BE2C (cell line): ENCODE measurements around the gene SMIM23.

Experiments used
- DNase-seq: peaks from one replicate; pipeline ENCODE4 v3.0.0-alpha.2; 2020
- H3K27me3 ChIP-seq: fragments of 250-450 bp; sonication (Bioruptor Pico); 2 replicates; pipeline ENCODE4 v1.5.1; 2020; ENCODE audit warnings: mild to moderate bottlenecking
- H3K36me3 ChIP-seq: fragments of 250-450 bp; sonication (Bioruptor Pico); 2 replicates; pipeline ENCODE4 v1.5.1; 2020; ENCODE audit warnings: mild to moderate bottlenecking
- H3K4me1 ChIP-seq: fragments of 250-450 bp; sonication (Bioruptor Pico); 2 replicates; pipeline ENCODE4 v1.5.1; 2020
- H3K4me3 ChIP-seq: 2 replicates; pipeline ENCODE4 v1.5.1; 2011; ENCODE audit warnings: low read depth, low read length
- H3K9me3 ChIP-seq: fragments of 250-450 bp; sonication (Bioruptor Pico); 2 replicates; pipeline ENCODE4 v1.5.1; 2020
- CTCF ChIP-seq: IDR thresholded peaks from 2 replicates; pipeline ENCODE4 v1.5.1; 2012; ENCODE audit warnings: mild to moderate bottlenecking, low read depth, low read length

The SMIM23 gene

GRCh38 chr5:171744264-171744663 is 41.4 kb upstream of the SMIM23 start:
- DNase-seq = no peak
- H3K36me3 ChIP-seq = no peaks in the 10 kb centered on the region
- no peaks in the 10 kb centered on the region; the same call in none of the 2 replicates for H3K27me3 ChIP-seq
- no peaks in the 10 kb centered on the region for H3K9me3 ChIP-seq
- no peak overlapping the region for H3K4me3 ChIP-seq
- no peak for TF ChIP-seq CTCF
- H3K4me1 ChIP-seq = no peaks in the 10 kb centered on the region

GRCh38 chr5:171744882-171745281 is 40.7 kb upstream of the SMIM23 start:
- DNase-seq = no peak
- TF ChIP-seq CTCF = no peak
- Histone ChIP-seq H3K9me3 (no peaks in the 10 kb centered on the region), H3K4me1 (no peaks in the 10 kb centered on the region), H3K4me3 (no peak overlapping the region), H3K27me3 (no peaks in the 10 kb centered on the region; the same call in none of the 2 replicates), H3K36me3 (no peaks in the 10 kb centered on the region)

GRCh38 chr5:171745602-171746001 is 40.0 kb upstream of the SMIM23 start:
- no peak for DNase-seq

GRCh38 chr5:171747061-171747859 is 38.4 kb upstream of the SMIM23 start:
- no peaks in the 10 kb centered on the region for H3K36me3 ChIP-seq
- no peaks in the 10 kb centered on the region for H3K9me3 ChIP-seq
- no peak for TF ChIP-seq CTCF
- no peaks in the 10 kb centered on the region for H3K4me1 ChIP-seq
- DNase-seq = no peak
- no peaks in the 10 kb centered on the region; the same call in none of the 2 replicates for H3K27me3 ChIP-seq
- H3K4me3 ChIP-seq = no peak overlapping the region

More at GRCh38 chr5:171745602-171746001, 40.0 kb upstream of the SMIM23 start:
- H3K4me3 ChIP-seq = no peak overlapping the region
- H3K9me3 ChIP-seq = no peaks in the 10 kb centered on the region
- no peaks in the 10 kb centered on the region; the same call in none of the 2 replicates for H3K27me3 ChIP-seq
- no peak for TF ChIP-seq CTCF
- no peaks in the 10 kb centered on the region for H3K36me3 ChIP-seq
- H3K4me1 ChIP-seq = no peaks in the 10 kb centered on the region

GRCh38 chr5:171748720-171749119 is 36.9 kb upstream of the SMIM23 start:
- no peak for DNase-seq
- no peaks in the 10 kb centered on the region; the same call in none of the 2 replicates for H3K27me3 ChIP-seq
- no peaks in the 10 kb centered on the region for H3K36me3 ChIP-seq
- H3K4me1 ChIP-seq = no peaks in the 10 kb centered on the region
- H3K9me3 ChIP-seq = no peaks in the 10 kb centered on the region
- TF ChIP-seq CTCF = no peak
- no peak overlapping the region for H3K4me3 ChIP-seq

- Histone ChIP-seq H3K4me1 (no peaks in the 10 kb centered on the region), H3K4me3 (no peak overlapping the region), H3K36me3 (no peaks in the 10 kb centered on the region), H3K27me3 (no peaks in the 10 kb centered on the region; the same call in none of the 2 replicates), H3K9me3 (no peaks in the 10 kb centered on the region)
- DNase-seq = no peak
- no peak for TF ChIP-seq CTCF
Observed at GRCh38 chr5:171749365-171749764, 36.3 kb upstream of the SMIM23 start.
